AG20443 (cell line): ENCODE measurements around the gene OSBPL2.

ENCODE experiments used
- DNase-seq: peaks from one replicate; pipeline ENCODE4 v3.0.0; 2012; ENCODE audit warnings: low spot score, mixed read lengths

The OSBPL2 gene

DNA sequence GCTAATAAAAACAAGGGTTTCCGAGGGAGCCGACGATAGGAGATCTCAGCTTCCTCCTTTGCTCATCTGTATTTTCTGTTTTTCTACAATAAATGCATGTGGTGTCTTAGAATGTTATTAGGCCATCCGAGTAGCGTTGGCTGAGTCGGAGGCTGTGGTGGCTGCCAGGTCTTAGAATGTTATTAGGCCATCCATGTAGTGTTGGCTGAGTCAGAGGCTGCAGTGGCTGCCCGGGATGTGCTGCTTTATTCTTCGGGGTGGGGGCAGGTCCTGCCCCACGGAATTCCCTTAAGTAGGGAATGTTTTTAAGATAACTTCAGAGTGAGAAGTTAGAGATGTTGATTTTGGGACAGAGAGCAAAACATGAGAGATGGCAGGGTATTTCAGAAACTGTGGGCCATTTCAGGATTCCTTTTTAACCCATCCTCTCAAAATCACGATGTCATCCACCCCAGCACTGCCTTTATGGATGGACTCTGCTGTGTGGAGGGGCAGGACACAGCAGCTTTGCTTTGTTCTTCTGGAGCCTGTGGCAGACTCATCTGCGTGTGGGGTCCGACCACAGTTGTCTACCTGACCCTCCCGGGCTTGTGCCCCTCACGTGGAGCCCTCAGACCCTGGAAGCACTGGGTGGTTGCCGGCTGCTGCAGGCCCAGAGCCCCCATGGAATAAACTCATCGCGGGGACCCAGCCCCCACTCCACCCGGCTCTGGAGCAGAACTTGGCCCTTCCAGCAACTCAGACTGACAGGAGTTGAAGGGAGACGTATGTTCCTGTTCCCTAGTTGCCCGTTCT lies 20.4 kb downstream of the OSBPL2 start:
- DNase-seq, result peak; percentile 94

DNA sequence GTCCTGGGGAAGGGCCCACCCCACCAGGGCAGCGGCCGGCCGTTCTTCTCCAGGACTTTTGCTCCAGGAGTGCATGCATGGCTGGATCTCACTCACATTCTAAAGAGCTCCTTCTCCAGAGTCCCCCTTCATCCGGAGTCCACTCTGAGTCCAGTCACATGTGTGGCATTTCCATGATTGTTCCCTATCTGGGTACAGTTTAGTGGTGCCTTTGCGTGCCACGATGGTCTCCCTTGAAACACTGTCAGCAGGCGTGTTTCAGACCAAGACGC lies 20.9 kb downstream of the OSBPL2 start:
- DNase-seq, result no peak

DNA sequence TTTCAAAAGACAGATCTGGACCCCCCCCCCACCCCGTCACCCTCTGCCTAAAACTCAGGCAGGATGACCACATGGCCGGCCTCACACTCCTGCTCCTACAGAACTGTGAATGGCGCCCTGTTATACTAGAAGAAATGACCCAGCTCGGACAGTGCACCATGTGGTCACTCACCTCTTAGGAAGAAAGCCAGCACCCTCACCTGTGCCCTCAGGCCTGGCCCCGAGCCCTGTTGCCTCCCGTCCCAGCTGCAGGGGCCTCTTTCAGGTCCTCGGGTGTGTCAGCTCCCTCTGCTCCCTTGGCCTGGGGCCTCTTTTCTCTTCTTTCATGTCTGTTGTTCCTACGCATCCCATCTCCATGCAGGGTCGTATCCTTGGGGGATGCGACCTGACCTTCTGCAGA lies 23.7 kb downstream of the OSBPL2 start:
- no peak for DNase-seq

GRCh38 chr20:62263396-62263795 lies 25.1 kb downstream of the OSBPL2 start:
- DNase-seq, result no peak

- DNase-seq, result no peak
Observed at GRCh38 chr20:62265365-62265764, 27.0 kb downstream of the OSBPL2 start.

DNA sequence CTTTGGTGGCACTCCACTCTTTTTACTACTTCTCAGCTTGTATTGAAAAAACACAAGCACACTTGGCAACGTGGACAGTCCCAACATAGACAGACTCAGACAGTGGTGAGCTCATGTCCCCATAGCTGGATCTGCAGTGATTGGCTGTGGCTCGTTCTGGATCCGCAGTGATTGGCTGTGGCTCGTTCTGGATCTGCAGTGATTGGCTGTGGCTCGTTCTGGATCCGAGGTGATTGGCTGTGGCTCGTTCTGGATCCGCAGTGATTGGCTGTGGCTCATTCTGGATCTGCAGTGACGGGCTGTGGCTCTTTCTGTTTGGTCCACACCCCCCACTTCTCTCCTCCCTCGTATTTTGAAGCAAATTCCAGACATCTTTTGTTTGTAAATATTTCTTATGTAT lies 28.0 kb downstream of the OSBPL2 start:
- no peak for DNase-seq

DNA sequence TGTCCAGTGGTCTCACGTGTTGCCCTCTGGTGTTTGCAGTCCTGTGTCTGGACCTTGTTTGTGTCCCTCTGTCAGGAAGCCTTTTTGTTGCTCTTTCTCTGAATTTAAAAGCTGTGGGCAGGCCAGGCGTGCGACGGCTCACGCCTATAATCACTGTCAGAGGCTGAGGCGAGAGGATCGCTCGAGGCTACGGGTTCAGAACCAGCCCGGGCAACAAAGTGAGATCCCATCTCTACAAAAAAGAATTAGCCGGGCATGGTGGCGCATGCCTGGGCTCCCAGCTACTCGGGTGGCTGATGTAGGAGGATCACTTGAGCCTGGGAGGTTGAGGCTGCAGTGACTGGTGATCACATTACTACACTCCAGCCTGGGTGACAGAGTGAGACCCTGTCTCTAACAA lies 28.5 kb downstream of the OSBPL2 start:
- DNase-seq, result no peak

DNA sequence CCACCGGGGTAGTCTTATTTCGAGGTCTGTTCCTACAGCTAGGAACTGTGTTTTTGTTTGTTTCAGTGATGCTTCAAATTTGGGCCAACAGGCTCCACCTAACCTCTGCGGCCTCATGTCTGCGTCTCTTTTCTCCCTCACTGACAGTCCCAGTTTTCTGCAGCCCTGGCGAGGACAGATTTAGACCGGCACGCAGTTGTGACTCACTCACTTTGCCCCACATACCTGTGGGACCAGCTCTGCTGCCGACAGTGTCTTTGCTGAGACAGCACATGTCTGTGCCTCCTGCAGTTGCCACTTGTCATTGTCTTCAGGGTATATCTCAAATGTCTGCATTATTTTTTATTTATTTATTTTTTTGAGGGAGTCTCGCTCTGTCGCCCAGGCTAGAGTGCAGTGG lies 29.2 kb downstream of the OSBPL2 start:
- DNase-seq, result no peak

DNA sequence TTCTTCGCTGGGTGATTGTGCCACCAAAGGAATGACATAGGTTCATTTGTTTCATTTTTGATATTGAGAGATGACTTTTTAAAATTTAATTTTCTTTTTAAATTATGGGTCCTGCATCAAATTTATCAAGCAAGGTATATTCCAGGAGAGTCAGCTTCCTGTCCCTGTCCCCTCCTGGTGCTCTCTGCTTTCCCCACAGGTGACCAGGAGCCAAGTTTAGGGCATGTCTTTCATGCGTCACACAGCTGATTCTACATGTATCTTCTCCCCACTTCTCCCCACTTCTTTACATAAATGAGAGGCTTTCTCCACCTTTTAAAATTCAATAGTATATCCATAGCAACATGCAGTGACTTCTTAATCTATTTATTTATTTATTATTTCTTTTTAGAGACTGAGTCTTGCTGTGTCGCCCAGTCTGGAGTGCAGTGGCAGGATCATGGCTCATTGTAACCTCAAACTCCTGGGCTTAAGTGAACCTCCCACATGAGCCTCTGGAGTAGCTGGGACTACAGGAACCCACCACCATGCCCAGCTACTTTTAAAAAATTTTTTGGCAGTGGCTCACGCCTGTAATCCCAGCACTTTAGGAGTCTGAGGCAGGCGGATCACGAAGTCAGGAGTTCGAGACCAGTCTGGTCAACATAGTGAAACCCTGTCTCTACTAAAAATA lies 30.0 kb downstream of the OSBPL2 start:
- no peak for DNase-seq

GRCh38 chr20:62269378-62269777 lies 31.1 kb downstream of the OSBPL2 start:
- DNase-seq, result no peak

DNA sequence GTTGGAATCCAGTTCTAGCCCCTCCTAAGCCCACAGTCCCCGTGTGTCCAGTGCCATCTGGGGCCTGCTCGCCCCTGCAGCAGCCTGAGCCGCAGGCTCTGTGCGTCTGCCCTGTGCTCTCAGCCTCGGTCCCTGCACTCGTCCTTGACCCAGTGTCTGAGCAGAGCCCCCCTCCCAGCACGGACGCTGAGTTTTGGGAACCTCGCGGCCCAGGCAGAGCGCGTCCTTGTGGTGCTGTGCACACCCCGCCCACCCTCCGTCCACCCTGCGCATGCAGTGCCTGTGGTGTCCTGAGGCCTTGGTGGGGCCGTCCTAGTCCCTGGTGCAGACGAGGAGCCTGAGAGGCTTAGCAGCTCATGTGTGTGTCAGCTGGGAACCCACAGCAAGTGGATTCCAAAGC lies 31.6 kb downstream of the OSBPL2 start:
- DNase-seq, result no peak

DNA sequence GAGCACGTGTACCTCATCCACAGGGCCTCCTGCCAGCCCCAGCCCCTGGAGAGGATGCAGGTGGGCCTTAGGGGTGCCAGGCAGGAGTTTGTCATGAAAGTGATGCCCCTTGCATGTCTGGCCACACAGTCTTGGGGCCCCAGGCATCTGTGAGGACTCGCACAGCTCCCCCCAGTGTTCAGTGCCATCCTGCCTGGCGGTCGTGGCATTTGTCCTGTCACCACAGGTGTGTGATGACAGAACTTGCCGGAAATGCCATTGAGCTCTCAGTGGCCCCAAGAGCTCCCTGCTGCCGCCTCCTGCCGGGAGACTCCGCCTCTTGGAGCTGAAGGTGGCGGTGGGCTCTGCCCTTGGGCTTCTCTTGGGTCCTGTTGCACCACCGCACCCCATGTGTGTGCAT lies 33.9 kb downstream of the OSBPL2 start:
- DNase-seq, result no peak

GRCh38 chr20:62273416-62273815 lies 35.1 kb downstream of the OSBPL2 start:
- DNase-seq, result no peak

DNA sequence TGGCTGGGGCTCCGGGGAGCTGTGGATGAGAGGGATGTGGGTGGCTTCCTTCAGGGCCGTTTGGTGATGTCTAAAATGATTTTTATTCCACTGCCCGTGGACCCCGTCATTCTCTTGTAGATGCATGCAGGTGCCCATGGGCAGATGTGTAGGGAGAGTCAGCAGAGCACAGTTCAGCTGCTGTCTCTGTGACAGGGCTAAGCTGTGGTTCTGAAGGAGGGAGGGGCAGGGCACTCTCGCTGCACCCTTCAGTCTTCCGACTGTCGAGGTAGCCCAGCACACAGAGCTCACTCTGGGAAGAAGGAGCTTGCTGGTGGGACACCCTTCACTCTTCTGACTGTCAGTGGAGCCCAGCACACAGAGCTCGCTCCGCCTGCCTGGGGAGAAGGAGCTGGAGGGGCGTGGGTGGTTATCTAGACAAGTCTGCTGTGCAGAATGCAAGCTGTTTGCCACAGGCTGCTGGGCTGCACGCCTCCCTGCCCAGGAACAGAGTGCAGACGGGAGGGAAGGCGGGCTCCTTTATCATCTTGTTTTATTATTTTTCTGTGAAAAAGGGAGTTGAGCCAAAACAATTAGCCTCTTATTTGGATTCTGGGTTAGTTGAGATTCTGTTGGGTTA lies 36.1 kb downstream of the OSBPL2 start:
- no peak for DNase-seq

GRCh38 chr20:62275219-62275618 lies 36.9 kb downstream of the OSBPL2 start:
- no peak for DNase-seq

- DNase-seq, result no peak
Observed at GRCh38 chr20:62276439-62276838, 38.1 kb downstream of the OSBPL2 start.

DNA sequence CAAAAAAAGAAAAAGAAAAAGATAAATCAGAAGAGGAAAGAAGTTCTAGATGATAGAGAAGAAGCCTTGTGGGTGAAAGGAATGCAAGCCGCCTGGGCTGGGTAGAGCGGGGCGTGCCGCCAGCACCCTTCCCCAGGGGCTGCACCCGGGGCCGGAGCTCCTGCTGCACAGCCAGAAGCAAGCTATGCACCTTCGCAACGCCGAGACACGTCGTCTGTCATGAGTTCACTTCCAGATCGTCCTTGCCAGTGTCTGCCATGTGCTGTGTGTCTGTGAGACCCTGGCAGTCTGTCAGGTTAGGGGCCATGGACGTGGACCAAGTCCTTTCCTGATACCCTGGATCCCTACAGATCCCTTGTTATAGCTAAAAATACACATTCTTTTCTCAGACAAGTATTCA lies 38.9 kb downstream of the OSBPL2 start:
- DNase-seq, result no peak

- no peak for DNase-seq
Observed at GRCh38 chr20:62280303-62280702, 42.0 kb downstream of the OSBPL2 start.

DNA sequence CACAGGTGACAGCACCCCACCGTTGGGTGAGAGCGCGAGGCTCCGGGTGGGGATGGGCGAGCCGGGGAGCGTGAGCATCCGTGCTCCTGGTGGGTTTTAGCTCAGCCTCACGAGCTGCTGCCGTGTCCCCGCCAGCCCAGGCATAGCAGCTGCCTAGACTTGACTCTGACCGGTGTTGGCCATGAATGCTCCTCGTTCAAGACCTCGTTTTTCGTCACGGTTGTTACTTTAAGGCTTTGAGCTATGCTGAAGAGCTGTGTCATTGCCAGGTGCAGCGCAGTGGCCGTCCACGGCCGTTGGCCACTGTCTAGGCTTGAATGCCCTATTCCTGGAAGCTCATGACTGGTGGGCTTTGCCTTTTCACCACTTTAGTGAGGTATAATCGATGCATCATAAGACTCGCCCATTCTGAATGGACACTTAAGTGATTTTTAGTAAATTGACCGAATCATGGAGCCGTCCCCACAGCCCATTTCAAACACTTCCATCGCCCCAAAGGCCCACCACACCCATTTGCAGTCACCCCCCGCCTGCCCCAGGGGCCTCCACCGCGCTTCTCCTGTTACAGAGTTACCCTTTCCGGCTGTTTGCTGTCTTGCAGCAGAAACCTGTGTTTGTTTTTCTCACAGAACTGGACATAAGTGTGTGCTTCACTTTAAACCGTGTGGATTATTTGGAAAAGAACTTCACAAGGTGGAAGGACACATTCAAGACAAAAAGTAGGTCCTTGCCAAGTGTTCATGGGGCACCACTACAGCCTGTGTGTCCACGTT lies 43.0 kb downstream of the OSBPL2 start:
- no peak for DNase-seq

DNA sequence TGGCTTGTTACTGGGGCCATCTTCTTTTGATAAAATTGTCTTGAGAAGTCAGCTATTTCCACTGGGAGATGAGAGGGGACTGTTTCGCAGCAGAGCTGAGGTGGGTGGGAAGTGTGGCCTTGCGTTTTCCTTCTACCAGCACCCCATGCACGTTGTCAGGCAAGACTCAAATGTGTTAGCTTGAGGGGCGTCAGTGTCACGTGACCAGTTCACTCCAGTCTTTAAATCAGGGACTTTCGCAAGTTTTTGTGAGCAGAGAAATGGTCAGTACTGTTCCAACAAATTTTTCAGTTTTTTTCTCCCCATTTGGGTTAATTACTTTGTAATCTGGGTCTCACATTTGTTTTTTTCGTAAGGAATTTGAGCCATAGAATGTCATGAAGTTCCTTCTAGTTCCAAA lies 43.8 kb downstream of the OSBPL2 start:
- no peak for DNase-seq

- DNase-seq, result no peak
Observed at GRCh38 chr20:62282877-62283503, 44.7 kb downstream of the OSBPL2 start.

- DNase-seq, result no peak
Observed at GRCh38 chr20:62284448-62284847, 46.1 kb downstream of the OSBPL2 start.
